ENCODE data around the gene OPCML. TPM values are rescaled to one million over a fixed set of nuclear protein-coding genes. Genes with fewer than 3 reads are reported as not detected.

Gene OPCML
- total RNA-seq, 1 donor from 2014 or later: under 0.01 TPM

DNA sequence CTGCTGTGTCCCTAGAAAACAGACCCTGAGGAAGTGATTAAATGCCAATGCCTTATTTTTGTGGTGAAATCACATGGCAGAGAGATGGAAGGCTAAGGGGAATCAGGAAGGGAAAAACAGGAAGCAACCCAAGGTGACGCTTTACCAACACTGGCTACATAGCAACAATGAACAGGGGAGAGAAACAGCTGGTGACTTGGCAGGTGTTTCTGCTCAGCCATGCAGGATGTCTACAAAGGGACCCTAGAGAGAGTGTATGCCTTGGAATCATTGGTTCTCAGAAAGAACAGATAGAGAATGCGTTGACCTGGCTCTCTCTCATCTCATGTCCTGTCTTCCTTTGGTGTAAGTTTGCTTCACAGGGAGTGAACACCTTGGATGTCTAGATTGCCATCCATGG is 911.9 kb downstream of the OPCML start:
- H3K9me3 ChIP-seq (ENCODE audit: control insufficient read depth in 3 of 3, low read length in 3 of 3): no peaks in the 10 kb centered on the region
- no peaks in the 10 kb centered on the region for H3K27me3 ChIP-seq (ENCODE audit: control insufficient read depth in 3 of 3, insufficient read depth in 3 of 3, low read length in 3 of 3)
- no peak overlapping the region for H3K4me3 ChIP-seq (ENCODE audit: low read length in 3 of 3)
- H3K4me1 ChIP-seq (ENCODE audit: control insufficient read depth in 3 of 3, insufficient read depth in 3 of 3, low read length in 3 of 3): no peaks in the 10 kb centered on the region
- no peaks in the 10 kb centered on the region for H3K36me3 ChIP-seq (ENCODE audit: control insufficient read depth in 3 of 3, insufficient read depth in 3 of 3, low read length in 3 of 3)
- H3K27ac ChIP-seq (ENCODE audit: low read depth, low read length): no peak overlapping the region
- no peak overlapping the region for H3K9ac ChIP-seq (ENCODE audit: low read depth in 1 of 3, low read length in 3 of 3)

DNA sequence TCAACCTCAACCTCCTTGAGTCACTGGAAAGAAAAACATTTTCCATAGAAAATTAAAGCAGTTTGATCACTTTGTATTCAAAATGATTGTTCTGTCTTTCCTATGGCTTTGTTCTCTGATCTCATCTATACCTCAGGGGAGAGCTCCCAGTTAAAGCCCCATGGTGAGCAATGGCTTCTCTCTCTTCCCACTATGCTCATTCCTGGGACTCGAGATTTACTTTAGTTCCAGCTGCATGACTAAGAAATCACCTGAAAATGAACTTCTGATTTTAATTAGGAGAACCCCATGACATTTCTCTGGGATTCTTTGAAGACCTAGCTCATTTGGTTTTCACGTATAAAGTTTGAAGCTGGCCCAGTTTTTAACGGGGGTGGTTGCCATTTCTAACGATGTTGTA is 921.5 kb downstream of the OPCML start:
- no peaks in the 10 kb centered on the region for H3K4me1 ChIP-seq (ENCODE audit: control insufficient read depth in 3 of 3, insufficient read depth in 3 of 3, low read length in 3 of 3)
- no peak overlapping the region for H3K4me3 ChIP-seq (ENCODE audit: low read length in 3 of 3)
- H3K27ac ChIP-seq (ENCODE audit: low read depth, low read length): no peak overlapping the region

GRCh38 chr11:132610216-132610615 is 922.1 kb downstream of the OPCML start:
- H3K4me3 ChIP-seq (ENCODE audit: low read length in 3 of 3): no peak overlapping the region
- H3K27me3 ChIP-seq (ENCODE audit: control insufficient read depth in 3 of 3, insufficient read depth in 3 of 3, low read length in 3 of 3): no peaks in the 10 kb centered on the region
- no peaks in the 10 kb centered on the region for H3K4me1 ChIP-seq (ENCODE audit: control insufficient read depth in 3 of 3, insufficient read depth in 3 of 3, low read length in 3 of 3)
- H3K36me3 ChIP-seq (ENCODE audit: control insufficient read depth in 3 of 3, insufficient read depth in 3 of 3, low read length in 3 of 3): no peaks in the 10 kb centered on the region
- H3K9ac ChIP-seq (ENCODE audit: low read depth in 1 of 3, low read length in 3 of 3): no peak overlapping the region
- H3K27ac ChIP-seq (ENCODE audit: low read depth, low read length): no peak overlapping the region
- no peaks in the 10 kb centered on the region for H3K9me3 ChIP-seq (ENCODE audit: control insufficient read depth in 3 of 3, low read length in 3 of 3)

More for the DNA sequence above, 921.5 kb downstream of the OPCML start:
- H3K36me3 ChIP-seq (ENCODE audit: control insufficient read depth in 3 of 3, insufficient read depth in 3 of 3, low read length in 3 of 3): no peaks in the 10 kb centered on the region
- H3K27me3 ChIP-seq (ENCODE audit: control insufficient read depth in 3 of 3, insufficient read depth in 3 of 3, low read length in 3 of 3): no peaks in the 10 kb centered on the region
- no peaks in the 10 kb centered on the region for H3K9me3 ChIP-seq (ENCODE audit: control insufficient read depth in 3 of 3, low read length in 3 of 3)
- no peak overlapping the region for H3K9ac ChIP-seq (ENCODE audit: low read depth in 1 of 3, low read length in 3 of 3)

- Histone ChIP-seq H3K27ac (ENCODE audit: low read depth, low read length) (no peak overlapping the region), H3K4me3 (ENCODE audit: low read length in 3 of 3) (no peak overlapping the region), H3K27me3 (ENCODE audit: control insufficient read depth in 3 of 3, insufficient read depth in 3 of 3, low read length in 3 of 3) (no peaks in the 10 kb centered on the region), H3K36me3 (ENCODE audit: control insufficient read depth in 3 of 3, insufficient read depth in 3 of 3, low read length in 3 of 3) (no peaks in the 10 kb centered on the region), H3K4me1 (ENCODE audit: control insufficient read depth in 3 of 3, insufficient read depth in 3 of 3, low read length in 3 of 3) (no peaks in the 10 kb centered on the region), H3K9me3 (ENCODE audit: control insufficient read depth in 3 of 3, low read length in 3 of 3) (no peaks in the 10 kb centered on the region), H3K9ac (ENCODE audit: low read depth in 1 of 3, low read length in 3 of 3) (no peak overlapping the region)
Measured at GRCh38 chr11:132607575-132607974, 924.7 kb downstream of the OPCML start.

DNA sequence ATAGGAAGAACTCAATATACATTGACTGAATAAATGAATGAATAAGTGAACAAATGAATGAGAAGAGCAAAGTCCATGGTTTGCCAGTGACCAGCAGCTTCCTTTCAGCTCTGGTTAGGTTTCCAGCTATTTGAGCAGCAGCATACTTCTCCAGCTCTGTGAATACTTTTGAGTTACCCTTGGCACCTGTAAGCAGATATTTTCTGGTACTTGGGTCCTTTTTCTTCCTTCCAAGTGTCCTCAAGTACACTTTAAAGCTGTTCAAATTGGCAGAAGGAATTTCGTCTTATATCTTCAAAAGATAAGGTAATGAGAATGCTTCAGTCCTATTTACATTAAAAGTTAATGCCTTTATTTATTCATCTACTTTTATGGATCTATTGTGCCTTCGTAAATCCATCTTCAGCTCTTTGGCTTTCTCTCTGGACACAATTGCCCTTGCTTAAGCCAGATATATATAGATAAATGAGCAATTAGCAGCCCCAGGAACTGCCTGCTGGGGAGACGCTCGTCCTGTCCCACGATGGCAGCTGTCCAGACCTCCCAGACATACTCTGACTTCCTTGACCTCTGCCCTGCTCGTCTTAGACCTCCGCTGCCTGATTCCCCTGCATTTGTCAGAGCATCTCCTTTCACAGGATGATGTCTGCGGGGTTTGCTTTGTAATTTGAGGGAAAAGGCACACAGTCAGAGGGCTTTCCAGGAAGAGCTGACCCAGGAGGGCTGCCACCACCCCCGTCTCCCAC is 926.3 kb downstream of the OPCML start:
- Histone ChIP-seq H3K4me1 (ENCODE audit: control insufficient read depth in 3 of 3, insufficient read depth in 3 of 3, low read length in 3 of 3) (no peaks in the 10 kb centered on the region), H3K36me3 (ENCODE audit: control insufficient read depth in 3 of 3, insufficient read depth in 3 of 3, low read length in 3 of 3) (no peaks in the 10 kb centered on the region), H3K9me3 (ENCODE audit: control insufficient read depth in 3 of 3, low read length in 3 of 3) (no peaks in the 10 kb centered on the region), H3K27ac (ENCODE audit: low read depth, low read length) (no peak overlapping the region), H3K27me3 (ENCODE audit: control insufficient read depth in 3 of 3, insufficient read depth in 3 of 3, low read length in 3 of 3) (no peaks in the 10 kb centered on the region), H3K9ac (ENCODE audit: low read depth in 1 of 3, low read length in 3 of 3) (no peak overlapping the region), H3K4me3 (ENCODE audit: low read length in 3 of 3) (no peak overlapping the region)

GRCh38 chr11:132604431-132604830 is 927.9 kb downstream of the OPCML start:
- H3K4me3 ChIP-seq (ENCODE audit: low read length in 3 of 3): no peak overlapping the region
- H3K9me3 ChIP-seq (ENCODE audit: control insufficient read depth in 3 of 3, low read length in 3 of 3): no peaks in the 10 kb centered on the region
- H3K9ac ChIP-seq (ENCODE audit: low read depth in 1 of 3, low read length in 3 of 3): no peak overlapping the region
- no peak overlapping the region for H3K27ac ChIP-seq (ENCODE audit: low read depth, low read length)
- no peaks in the 10 kb centered on the region for H3K4me1 ChIP-seq (ENCODE audit: control insufficient read depth in 3 of 3, insufficient read depth in 3 of 3, low read length in 3 of 3)
- H3K27me3 ChIP-seq (ENCODE audit: control insufficient read depth in 3 of 3, insufficient read depth in 3 of 3, low read length in 3 of 3): no peaks in the 10 kb centered on the region
- no peaks in the 10 kb centered on the region for H3K36me3 ChIP-seq (ENCODE audit: control insufficient read depth in 3 of 3, insufficient read depth in 3 of 3, low read length in 3 of 3)

DNA sequence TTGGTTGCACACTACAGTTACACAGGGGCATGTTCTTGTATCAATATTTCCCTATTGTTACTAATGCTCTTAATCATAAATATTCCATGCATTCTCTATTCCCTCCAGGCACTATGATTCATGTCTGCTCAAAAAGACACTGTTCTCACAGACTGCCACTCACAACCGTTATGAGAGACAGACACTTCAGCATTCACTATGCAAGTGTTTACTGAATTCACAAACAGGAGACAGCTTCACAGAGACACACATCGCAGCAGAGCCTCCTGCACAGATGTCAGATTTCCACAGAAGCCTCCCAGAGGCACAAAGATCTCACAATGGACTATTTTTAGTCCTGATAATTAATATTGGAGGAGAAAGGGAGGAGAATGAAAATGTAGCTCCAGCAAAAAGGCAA is 930.4 kb downstream of the OPCML start:
- H3K36me3 ChIP-seq (ENCODE audit: control insufficient read depth in 3 of 3, insufficient read depth in 3 of 3, low read length in 3 of 3): no peaks in the 10 kb centered on the region
- no peak overlapping the region for H3K4me3 ChIP-seq (ENCODE audit: low read length in 3 of 3)
- no peak overlapping the region for H3K27ac ChIP-seq (ENCODE audit: low read depth, low read length)
- no peaks in the 10 kb centered on the region for H3K27me3 ChIP-seq (ENCODE audit: control insufficient read depth in 3 of 3, insufficient read depth in 3 of 3, low read length in 3 of 3)
- no peaks in the 10 kb centered on the region for H3K4me1 ChIP-seq (ENCODE audit: control insufficient read depth in 3 of 3, insufficient read depth in 3 of 3, low read length in 3 of 3)
- H3K9me3 ChIP-seq (ENCODE audit: control insufficient read depth in 3 of 3, low read length in 3 of 3): no peaks in the 10 kb centered on the region
- H3K9ac ChIP-seq (ENCODE audit: low read depth in 1 of 3, low read length in 3 of 3): no peak overlapping the region

GRCh38 chr11:132595711-132596134 is 936.6 kb downstream of the OPCML start:
- H3K4me1 ChIP-seq (ENCODE audit: control insufficient read depth in 3 of 3, insufficient read depth in 3 of 3, low read length in 3 of 3): no peaks in the 10 kb centered on the region
- no peak overlapping the region for H3K27ac ChIP-seq (ENCODE audit: low read depth, low read length)
- no peaks in the 10 kb centered on the region for H3K36me3 ChIP-seq (ENCODE audit: control insufficient read depth in 3 of 3, insufficient read depth in 3 of 3, low read length in 3 of 3)
- no peak overlapping the region for H3K9ac ChIP-seq (ENCODE audit: low read depth in 1 of 3, low read length in 3 of 3)
- no peaks in the 10 kb centered on the region for H3K9me3 ChIP-seq (ENCODE audit: control insufficient read depth in 3 of 3, low read length in 3 of 3)
- no peaks in the 10 kb centered on the region for H3K27me3 ChIP-seq (ENCODE audit: control insufficient read depth in 3 of 3, insufficient read depth in 3 of 3, low read length in 3 of 3)
- no peak overlapping the region for H3K4me3 ChIP-seq (ENCODE audit: low read length in 3 of 3)

DNA sequence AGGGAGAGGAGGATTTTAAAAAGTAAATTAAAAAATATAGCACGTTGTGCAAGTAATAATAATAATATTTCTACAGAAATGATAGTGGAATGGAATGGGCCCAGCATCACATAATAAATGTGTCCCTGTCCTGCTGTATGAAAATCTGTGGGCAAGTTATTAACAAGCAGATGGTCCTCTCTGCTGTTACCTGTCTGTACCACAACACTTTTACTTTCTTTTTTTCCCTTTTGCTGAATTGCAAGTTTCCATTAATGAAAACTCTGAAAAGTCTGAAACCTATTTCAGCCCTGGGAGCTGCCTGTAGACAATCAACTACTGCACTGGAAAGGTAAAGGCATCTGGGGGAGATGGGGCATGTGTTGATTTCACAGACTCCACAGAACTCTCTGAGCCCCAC is 937.1 kb downstream of the OPCML start:
- no peak overlapping the region for H3K27ac ChIP-seq (ENCODE audit: low read depth, low read length)
- H3K4me3 ChIP-seq (ENCODE audit: low read length in 3 of 3): no peak overlapping the region
- no peaks in the 10 kb centered on the region for H3K36me3 ChIP-seq (ENCODE audit: control insufficient read depth in 3 of 3, insufficient read depth in 3 of 3, low read length in 3 of 3)
- no peaks in the 10 kb centered on the region for H3K4me1 ChIP-seq (ENCODE audit: control insufficient read depth in 3 of 3, insufficient read depth in 3 of 3, low read length in 3 of 3)
- no peak overlapping the region for H3K9ac ChIP-seq (ENCODE audit: low read depth in 1 of 3, low read length in 3 of 3)
- H3K27me3 ChIP-seq (ENCODE audit: control insufficient read depth in 3 of 3, insufficient read depth in 3 of 3, low read length in 3 of 3): no peaks in the 10 kb centered on the region
- H3K9me3 ChIP-seq (ENCODE audit: control insufficient read depth in 3 of 3, low read length in 3 of 3): no peaks in the 10 kb centered on the region

- Histone ChIP-seq H3K4me3 (ENCODE audit: low read length in 3 of 3) (no peak overlapping the region), H3K36me3 (ENCODE audit: control insufficient read depth in 3 of 3, insufficient read depth in 3 of 3, low read length in 3 of 3) (no peaks in the 10 kb centered on the region), H3K4me1 (ENCODE audit: control insufficient read depth in 3 of 3, insufficient read depth in 3 of 3, low read length in 3 of 3) (no peaks in the 10 kb centered on the region), H3K9me3 (ENCODE audit: control insufficient read depth in 3 of 3, low read length in 3 of 3) (no peaks in the 10 kb centered on the region), H3K27ac (ENCODE audit: low read depth, low read length) (no peak overlapping the region), H3K9ac (ENCODE audit: low read depth in 1 of 3, low read length in 3 of 3) (no peak overlapping the region), H3K27me3 (ENCODE audit: control insufficient read depth in 3 of 3, insufficient read depth in 3 of 3, low read length in 3 of 3) (no peaks in the 10 kb centered on the region)
Measured at GRCh38 chr11:132590986-132591385, 941.3 kb downstream of the OPCML start.

Measured in skeletal muscle tissue (tissue), 4 donors.